C4-2B (cell line): Measurements from ENCODE around the gene ICAM2.

Experiments
- ZFX ChIP-seq: fragments of 450-650 bp; IDR thresholded peaks from 2 replicates; pipeline ENCODE4 v1.6.1; 2017
- TF ChIP-seq, protein P1 (sequence below): fragments of 450-650 bp; conservative IDR thresholded peaks from 2 replicates; pipeline ENCODE4 v1.5.1; 2017; ENCODE audit warnings: mild to moderate bottlenecking

DNA sequence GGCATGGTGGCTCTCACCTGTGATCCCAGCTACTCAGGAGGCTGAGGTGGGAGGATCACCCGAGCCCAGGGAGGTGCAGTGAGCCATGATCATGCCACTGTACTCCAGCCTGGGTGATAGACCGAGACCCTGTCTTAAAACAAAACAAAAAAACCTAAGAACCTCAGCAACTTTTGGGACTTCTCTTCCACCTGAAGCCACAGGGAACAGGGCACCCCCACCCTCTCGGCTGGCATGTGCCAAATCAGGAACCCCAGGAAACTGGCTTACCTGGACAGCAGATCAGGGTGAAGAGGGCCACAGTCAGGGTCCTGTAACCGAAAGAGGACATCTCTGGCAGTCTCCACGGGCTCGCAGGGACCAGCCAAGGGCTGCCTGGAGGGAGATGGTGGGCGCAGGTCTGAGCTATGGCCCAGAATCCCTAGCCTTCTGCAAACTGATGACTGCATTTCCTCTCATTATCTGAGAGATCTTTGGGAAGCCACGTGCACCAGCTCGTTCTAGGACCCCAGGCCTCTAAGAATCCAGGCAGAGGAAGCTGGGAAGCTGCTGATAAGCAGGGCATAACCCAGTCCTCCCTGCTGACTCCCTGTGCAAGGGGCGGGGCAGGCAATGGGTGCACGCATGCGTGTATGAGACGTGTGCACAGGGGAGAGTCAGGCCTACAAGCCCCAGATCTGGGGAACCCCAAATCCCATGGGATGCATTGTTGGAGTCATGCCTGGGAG lies 13.9 kb downstream of the ICAM2 start:
- TF ChIP-seq, protein P1, sequence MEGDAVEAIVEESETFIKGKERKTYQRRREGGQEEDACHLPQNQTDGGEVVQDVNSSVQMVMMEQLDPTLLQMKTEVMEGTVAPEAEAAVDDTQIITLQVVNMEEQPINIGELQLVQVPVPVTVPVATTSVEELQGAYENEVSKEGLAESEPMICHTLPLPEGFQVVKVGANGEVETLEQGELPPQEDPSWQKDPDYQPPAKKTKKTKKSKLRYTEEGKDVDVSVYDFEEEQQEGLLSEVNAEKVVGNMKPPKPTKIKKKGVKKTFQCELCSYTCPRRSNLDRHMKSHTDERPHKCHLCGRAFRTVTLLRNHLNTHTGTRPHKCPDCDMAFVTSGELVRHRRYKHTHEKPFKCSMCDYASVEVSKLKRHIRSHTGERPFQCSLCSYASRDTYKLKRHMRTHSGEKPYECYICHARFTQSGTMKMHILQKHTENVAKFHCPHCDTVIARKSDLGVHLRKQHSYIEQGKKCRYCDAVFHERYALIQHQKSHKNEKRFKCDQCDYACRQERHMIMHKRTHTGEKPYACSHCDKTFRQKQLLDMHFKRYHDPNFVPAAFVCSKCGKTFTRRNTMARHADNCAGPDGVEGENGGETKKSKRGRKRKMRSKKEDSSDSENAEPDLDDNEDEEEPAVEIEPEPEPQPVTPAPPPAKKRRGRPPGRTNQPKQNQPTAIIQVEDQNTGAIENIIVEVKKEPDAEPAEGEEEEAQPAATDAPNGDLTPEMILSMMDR = no peak
- TF ChIP-seq ZFX = no peak
